Measurements from ENCODE around the gene C17orf50. TPM values are rescaled to one million over a fixed set of nuclear protein-coding genes. Genes with fewer than 3 reads are reported as not detected.
A peak's percentile ranks its signal among the peaks of the same experiment; 100 is the strongest.

The C17orf50 gene
- total and polyA plus RNA-seq, 2 of the 13 experiments (the other 11 are each of a cell fraction or from before 2014, with no cell fraction given) = not detected

- CTCF ChIA-PET (ENCODE audit: low intra/inter-chr PET ratio, low total read pairs) = no interaction called here
- 0 out of 2 replicates have a peak, but pooled peaks have one; percentile 7 for TF ChIP-seq KDM2A (CRISPR knock-in tag; IDR thresholded peaks at IDR 0.05; ENCODE audit: borderline replicate concordance, low read depth)
- TF ChIP-seq FOXK1 (CRISPR knock-in tag; IDR thresholded peaks at IDR 0.05; ENCODE audit: borderline replicate concordance, low read depth) = no peak
- no peak for TF ChIP-seq KDM5A (IDR thresholded peaks at IDR 0.05; ENCODE audit: borderline replicate concordance, low read length)
- TF ChIP-seq ZNF512 (CRISPR knock-in tag; IDR thresholded peaks at IDR 0.05) = no peak
- Histone ChIP-seq H3K4me2 (ENCODE audit: low read depth, low read length) (no peak overlapping the region), H4K20me1 (ENCODE audit: insufficient read depth, low read length) (no peaks in the 10 kb centered on the region), H3K4me1 (ENCODE audit: insufficient read depth, low read length) (no peaks in the 10 kb centered on the region), H3K27me3 (ENCODE audit: control insufficient read depth in 1 of 2, insufficient read depth in 2 of 2, low read length in 2 of 2) (0 out of 5 replicates have a peak, but pooled peaks cover 0 to 9% of the 10 kb centered on the region in 2 experiments), H3K9me3 (ENCODE audit: low read length) (no peaks in the 10 kb centered on the region), H3K4me3 (replicated peaks in 1 of 3; ENCODE audit: insufficient read depth in 1 of 3, low read depth in 2 of 3, low read length in 3 of 3) (no peak overlapping the region), H3K36me3 (replicated peaks in 1 of 2; ENCODE audit: control insufficient read depth in 1 of 2, insufficient read depth in 2 of 2, low read length in 2 of 2) (no peaks in the 10 kb centered on the region), H3K79me2 (ENCODE audit: insufficient read depth, low read length) (no peaks in the 10 kb centered on the region), H3K9ac (ENCODE audit: insufficient read depth, low read depth, low read length) (no peak overlapping the region), H3K27ac (ENCODE audit: extremely low read length, insufficient read depth, low read length) (no peak overlapping the region), H2AFZ (ENCODE audit: low read length) (no peak overlapping the region)
- in situ Hi-C loops (cut with HindIII; ENCODE audit: extremely low pct_ligation_motif_present, low pct_unique_long_range_greater_than_20kb) = loop anchor here (10.0 to 25.0 kb wide), 2 partner anchors 185 to 428 kb away; no protein-coding TSS in a partner anchor
- POLR2A ChIA-PET = no interaction called here
- no peak for FAIRE-seq
- no CpG with 5 or more reads among the region's 7 CpGs for WGBS (ENCODE audit: low lambda C conversion rate)
- no peak for DNase-seq (ENCODE audit: low spot score)
- no peak for ATAC-seq
- BruUV-seq (replicated peaks) = no TSS peak
- intact Hi-C loops (cut with micrococcal nuclease; ENCODE audit: unreplicated experiment) = no loop called here
Observed at GRCh38 chr17:35740216-35740615, 20.5 kb upstream of the C17orf50 start.
